Smooth muscle cell (in vitro differentiated cells): ENCODE results near the gene GHRHR. TPM values are rescaled to one million over a fixed set of nuclear protein-coding genes. Genes with fewer than 3 reads are reported as not detected.

Source experiments
- DNase-seq: peaks from one replicate; lab custom pipeline; 2025; ENCODE audit not compliant: unreplicated experiment; lab: John Stamatoyannopoulos, UW
- H2AFZ ChIP-seq: fragments of 200-600 bp; sonication (generic); 2 replicates; pipeline ENCODE4 v1.6.0; 2016; ENCODE audit warnings: antibody characterized with exemption, low read depth, mild to moderate bottlenecking
- H3F3A ChIP-seq: fragments of 200-600 bp; sonication (generic); 2 replicates; pipeline ENCODE4 v1.6.0; 2017; ENCODE audit warnings: antibody characterized with exemption, low read depth
- H3K27ac ChIP-seq: fragments of 200-600 bp; sonication (generic); 2 replicates; pipeline ENCODE4 v1.5.1; 2016; ENCODE audit warnings: low read depth, mild to moderate bottlenecking
- H3K27me3 ChIP-seq: fragments of 200-600 bp; sonication (generic); 2 replicates; pipeline ENCODE4 v1.6.1; 2016; ENCODE audit warnings: low read depth, mild to moderate bottlenecking
- H3K36me3 ChIP-seq: fragments of 200-600 bp; sonication (generic); 2 replicates; pipeline ENCODE4 v1.5.1; 2016; ENCODE audit warnings: low read depth
- H3K4me1 ChIP-seq: fragments of 200-600 bp; sonication (generic); 2 replicates; pipeline ENCODE4 v1.5.1; 2016; ENCODE audit warnings: low read depth
- H3K4me2 ChIP-seq: fragments of 200-600 bp; sonication (generic); 2 replicates; pipeline ENCODE4 v1.6.0; 2016; ENCODE audit warnings: mild to moderate bottlenecking
- H3K4me3 ChIP-seq: fragments of 200-600 bp; sonication (generic); 2 replicates; pipeline ENCODE4 v1.5.1; 2016; ENCODE audit warnings: mild to moderate bottlenecking
- H3K79me2 ChIP-seq: fragments of 200-600 bp; sonication (generic); 2 replicates; pipeline ENCODE4 v1.6.0; 2016; ENCODE audit warnings: low read depth, mild to moderate bottlenecking
- H3K9ac ChIP-seq: fragments of 200-600 bp; sonication (generic); 2 replicates; pipeline ENCODE4 v1.6.0; 2016; ENCODE audit warnings: low read depth
- H3K9me3 ChIP-seq: fragments of 200-600 bp; sonication (generic); replicated peaks from 2 replicates; pipeline ENCODE4 v1.5.1; 2016; ENCODE audit warnings: low read depth
- H4K20me1 ChIP-seq: fragments of 200-600 bp; sonication (generic); 2 replicates; pipeline ENCODE4 v1.6.0; 2016; ENCODE audit warnings: low read depth
- WGBS: methylation state at CpG from one replicate; pipeline ENCODE4 v1.1.7; 2016; ENCODE audit warnings: low lambda C conversion rate; 5-methylcytosine and 5-hydroxymethylcytosine counted together
- polyA plus RNA-seq: library from polyadenylated mRNA; unstranded; fragments of >200 nt; fragmentation: Nextera tagmentation; extraction: Ambion mirVana; gene quantifications from 2 replicates; pipeline ENCODE4 v1.2.1, GENCODE V29; 2016
- total RNA-seq: library from RNA; depleted of rRNA; stranded (reverse); fragments of >200 nt; gene quantifications from 2 replicates; pipeline ENCODE4 v1.2.3, GENCODE V29; 2014
- TF ChIP-seq, protein P1 (sequence below): fragments of 200-600 bp; sonication (generic); IDR thresholded peaks from 2 replicates; pipeline ENCODE4 v1.5.1; 2017; ENCODE audit warnings: borderline replicate concordance, mild to moderate bottlenecking, antibody characterized with exemption; ENCODE audit not compliant: insufficient read depth, poor library complexity, severe bottlenecking

Gene GHRHR
- total and polyA plus RNA-seq, 2 experiments from 2014 or later = not detected

- H3K36me3 ChIP-seq = no peaks in the 10 kb centered on the region
- H3F3A ChIP-seq = peaks cover 31% of the 10 kb centered on the region
- H3K9ac ChIP-seq = peak overlapping the region; percentile 52
- TF ChIP-seq, protein P1, sequence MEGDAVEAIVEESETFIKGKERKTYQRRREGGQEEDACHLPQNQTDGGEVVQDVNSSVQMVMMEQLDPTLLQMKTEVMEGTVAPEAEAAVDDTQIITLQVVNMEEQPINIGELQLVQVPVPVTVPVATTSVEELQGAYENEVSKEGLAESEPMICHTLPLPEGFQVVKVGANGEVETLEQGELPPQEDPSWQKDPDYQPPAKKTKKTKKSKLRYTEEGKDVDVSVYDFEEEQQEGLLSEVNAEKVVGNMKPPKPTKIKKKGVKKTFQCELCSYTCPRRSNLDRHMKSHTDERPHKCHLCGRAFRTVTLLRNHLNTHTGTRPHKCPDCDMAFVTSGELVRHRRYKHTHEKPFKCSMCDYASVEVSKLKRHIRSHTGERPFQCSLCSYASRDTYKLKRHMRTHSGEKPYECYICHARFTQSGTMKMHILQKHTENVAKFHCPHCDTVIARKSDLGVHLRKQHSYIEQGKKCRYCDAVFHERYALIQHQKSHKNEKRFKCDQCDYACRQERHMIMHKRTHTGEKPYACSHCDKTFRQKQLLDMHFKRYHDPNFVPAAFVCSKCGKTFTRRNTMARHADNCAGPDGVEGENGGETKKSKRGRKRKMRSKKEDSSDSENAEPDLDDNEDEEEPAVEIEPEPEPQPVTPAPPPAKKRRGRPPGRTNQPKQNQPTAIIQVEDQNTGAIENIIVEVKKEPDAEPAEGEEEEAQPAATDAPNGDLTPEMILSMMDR = no peak
- peaks cover 22% of the 10 kb centered on the region for H3K4me1 ChIP-seq
- peaks cover 93% of the 10 kb centered on the region for H3K79me2 ChIP-seq
- H3K9me3 ChIP-seq = no peaks in the 10 kb centered on the region
- H3K4me3 ChIP-seq = peak overlapping the region; percentile 57
- no peaks in the 10 kb centered on the region for H3K27me3 ChIP-seq
- H2AFZ ChIP-seq = no peak overlapping the region
- H3K27ac ChIP-seq = peak overlapping the region; percentile 78
- no peak for DNase-seq
- peak overlapping the region; percentile 98 for H3K4me2 ChIP-seq
- H4K20me1 ChIP-seq = peaks cover 90% of the 10 kb centered on the region
- WGBS = 49% methylated on average over 6 of the region's 6 CpGs
These were observed 48.0 kb upstream of the GHRHR start for GRCh38 chr7:30915751-30916150.

DNA sequence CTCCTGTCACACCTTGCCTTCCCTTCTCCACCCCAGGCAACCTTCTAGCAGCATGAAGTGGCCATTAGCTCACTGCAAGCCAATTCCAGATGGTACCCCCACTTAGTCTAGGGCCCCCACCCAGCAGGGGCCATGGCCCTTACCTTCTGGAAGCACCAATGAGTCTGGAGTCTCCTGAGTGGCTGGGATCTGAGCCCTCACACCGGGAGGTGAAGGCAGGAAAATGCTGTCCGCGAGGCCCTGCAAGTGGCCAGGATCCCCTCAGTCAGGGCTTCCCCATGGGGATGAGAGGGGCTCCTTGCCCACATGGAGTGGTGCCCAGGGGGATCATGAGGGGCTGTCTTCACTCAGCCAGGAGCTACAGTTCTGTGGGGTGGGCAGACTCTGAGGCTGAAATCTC lies 47.5 kb upstream of the GHRHR start:
- Histone ChIP-seq H4K20me1 (peaks cover 95% of the 10 kb centered on the region), H3K4me3 (peak overlapping the region; percentile 57), H3K4me2 (peak overlapping the region; percentile 98), H3K27me3 (no peaks in the 10 kb centered on the region), H3K9ac (peak overlapping the region; percentile 50), H3K4me1 (peaks cover 22% of the 10 kb centered on the region), H3K36me3 (no peaks in the 10 kb centered on the region), H3F3A (peaks cover 32% of the 10 kb centered on the region), H3K27ac (peak overlapping the region; percentile 78), H2AFZ (no peak overlapping the region), H3K79me2 (peaks cover 96% of the 10 kb centered on the region), H3K9me3 (no peaks in the 10 kb centered on the region)
- TF ChIP-seq, protein P1 = no peak
- DNase-seq = no peak
- 84% methylated on average over 3 of the region's 3 CpGs for WGBS

DNA sequence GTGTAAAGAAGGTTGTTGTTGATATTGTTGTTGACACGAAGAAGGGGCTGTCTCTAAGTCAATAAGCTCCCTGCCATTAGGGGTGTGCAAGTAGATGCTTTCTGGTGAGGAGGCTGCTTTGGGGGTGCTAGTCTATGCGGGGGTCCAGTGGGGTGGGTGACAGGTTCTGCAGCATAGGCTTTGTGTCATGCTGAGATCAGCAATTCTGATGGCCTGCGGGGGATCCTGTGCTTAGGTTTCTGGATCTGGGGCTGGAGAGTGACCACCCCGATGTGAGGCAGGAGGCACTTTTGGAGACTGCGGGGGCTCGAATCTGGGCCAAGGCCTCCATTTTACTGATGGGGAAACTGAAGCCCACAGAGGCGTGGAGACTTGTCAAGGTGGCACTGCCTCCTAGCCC lies 47.0 kb upstream of the GHRHR start:
- no peak for DNase-seq
- H3F3A ChIP-seq = peaks cover 37% of the 10 kb centered on the region
- H3K9me3 ChIP-seq = no peaks in the 10 kb centered on the region
- WGBS = 94% methylated on average over 7 of the region's 7 CpGs
- H3K27me3 ChIP-seq = no peaks in the 10 kb centered on the region
- peak overlapping the region; percentile 57 for H3K4me3 ChIP-seq
- peaks cover 20% of the 10 kb centered on the region for H3K4me1 ChIP-seq
- H3K36me3 ChIP-seq = no peaks in the 10 kb centered on the region
- H3K4me2 ChIP-seq = peak overlapping the region; percentile 98
- peak overlapping the region; percentile 78 for H3K27ac ChIP-seq
- no peak overlapping the region for H2AFZ ChIP-seq
- H3K79me2 ChIP-seq = peaks cover 94% of the 10 kb centered on the region
- TF ChIP-seq, protein P1 = no peak
- H3K9ac ChIP-seq = no peak overlapping the region
- H4K20me1 ChIP-seq = peaks cover 100% of the 10 kb centered on the region

GRCh38 chr7:30917216-30917893 lies 46.4 kb upstream of the GHRHR start:
- Histone ChIP-seq H3K79me2 (peaks cover 91% of the 10 kb centered on the region), H3K27ac (peak overlapping the region; percentile 78), H4K20me1 (peaks cover 100% of the 10 kb centered on the region), H3K36me3 (no peaks in the 10 kb centered on the region), H3K9me3 (no peaks in the 10 kb centered on the region), H3K9ac (no peak overlapping the region), H3K4me3 (no peak overlapping the region), H3K27me3 (no peaks in the 10 kb centered on the region), H3K4me1 (peaks cover 25% of the 10 kb centered on the region), H2AFZ (no peak overlapping the region), H3K4me2 (peak overlapping the region; percentile 98), H3F3A (peaks cover 38% of the 10 kb centered on the region)
- TF ChIP-seq, protein P1 = no peak
- no peak for DNase-seq
- WGBS = 90% methylated on average over 4 of the region's 4 CpGs
